Thymus (tissue), 11 donors: ENCODE measurements around the gene BTNL9. TPM values are rescaled to one million over a fixed set of nuclear protein-coding genes. Genes with fewer than 3 reads are reported as not detected.

Experiments
- DNase-seq, 9 donors: peaks; one replicate each; pipeline ENCODE4 v3.0.0-alpha.2; 2013; ENCODE audit warnings: low spot score in 9 of 9, low read depth in 6 of 9, missing footprints in 1 of 9
- H3K27ac ChIP-seq, 2 donors: one replicate each; pipeline ENCODE4 v1.5.1; 2013; ENCODE audit warnings: control low read depth in 1 of 2, low read depth in 1 of 2, low read length in 1 of 2, mild to moderate bottlenecking in 1 of 2, moderate library complexity in 1 of 2
- H3K27me3 ChIP-seq, 2 donors: one replicate each; pipeline ENCODE4 v1.5.1; 2013; ENCODE audit warnings: low read length in 1 of 2; ENCODE audit not compliant: control insufficient read depth in 2 of 2, insufficient read depth in 1 of 2
- H3K36me3 ChIP-seq, 2 donors: one replicate each; pipeline ENCODE4 v1.5.1; 2013; ENCODE audit warnings: low read length in 1 of 2, mild to moderate bottlenecking in 1 of 2, moderate library complexity in 1 of 2; ENCODE audit not compliant: control insufficient read depth in 2 of 2, insufficient read depth in 2 of 2
- H3K4me1 ChIP-seq, 2 donors: one replicate each; pipeline ENCODE4 v1.5.1; 2013; ENCODE audit warnings: low read length in 2 of 2; ENCODE audit not compliant: control insufficient read depth in 2 of 2, insufficient read depth in 2 of 2
- H3K4me3 ChIP-seq, 2 donors: one replicate each; pipeline ENCODE4 v1.5.1; 2013; ENCODE audit warnings: low read length in 2 of 2, control low read depth in 1 of 2, mild to moderate bottlenecking in 1 of 2
- H3K9me3 ChIP-seq, 2 donors: one replicate each; pipeline ENCODE4 v1.5.1; 2013; ENCODE audit warnings: low read length in 1 of 2, mild to moderate bottlenecking in 1 of 2; ENCODE audit not compliant: control insufficient read depth in 2 of 2, insufficient read depth in 1 of 2
- WGBS: extraction: QIAGEN DNeasy Blood & Tissue Kit; methylation state at CpG from one replicate; pipeline ENCODE4 v1.1.7; 2013; 5-methylcytosine and 5-hydroxymethylcytosine counted together
- polyA plus RNA-seq: library from polyadenylated mRNA; stranded (reverse); fragments of 200-250 nt; gene quantifications from one replicate; pipeline ENCODE4 v1.2.3, GENCODE V29; 2013
- total RNA-seq: library from RNA; stranded (reverse); fragments of 120-200 nt; gene quantifications from one replicate; pipeline ENCODE4 v1.2.4, GENCODE V29; 2013
- donor health status: healthy.

Gene BTNL9
- total and polyA plus RNA-seq, 2 donors: 6.3 to 45.2 TPM

DNA sequence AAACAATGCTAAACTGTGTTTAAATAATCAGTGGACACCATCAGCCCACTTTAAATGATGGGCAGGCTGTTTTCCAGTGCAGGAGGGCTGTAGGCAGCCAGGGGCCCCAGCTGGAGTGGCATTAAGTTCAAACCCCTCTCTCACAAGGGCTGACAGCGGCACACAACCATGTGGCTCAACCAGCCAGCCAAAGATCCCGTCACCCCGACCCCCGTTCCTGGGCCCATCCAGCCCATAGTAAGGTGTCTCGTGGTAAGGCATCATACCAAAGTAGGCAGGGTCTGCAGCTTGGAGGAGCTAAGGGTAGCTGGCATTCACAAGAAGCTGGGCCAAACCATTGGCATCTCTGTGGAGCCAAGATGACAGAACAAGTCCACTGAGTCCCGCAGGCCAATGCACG lies 24.9 kb downstream of the BTNL9 start:
- H3K27ac ChIP-seq: no peak overlapping the region
- no peaks in the 10 kb centered on the region for H3K4me1 ChIP-seq
- H3K9me3 ChIP-seq: peaks cover 0 to 7% of the 10 kb centered on the region in 2 donors
- no peaks in the 10 kb centered on the region for H3K36me3 ChIP-seq
- H3K27me3 ChIP-seq: peaks cover 8 to 33% of the 10 kb centered on the region in 2 donors
- no peak overlapping the region for H3K4me3 ChIP-seq
- DNase-seq: no peak
- 94% methylated on average over 7 of the region's 7 CpGs for WGBS

- H3K9me3 ChIP-seq: peaks cover 0 to 13% of the 10 kb centered on the region in 2 donors
- H3K27ac ChIP-seq: no peak overlapping the region
- no peak overlapping the region for H3K4me3 ChIP-seq
- peaks cover 3 to 19% of the 10 kb centered on the region in 2 donors for H3K27me3 ChIP-seq
- no peaks in the 10 kb centered on the region for H3K4me1 ChIP-seq
- WGBS: 44% methylated on average over 26 of the region's 26 CpGs
- H3K36me3 ChIP-seq: no peaks in the 10 kb centered on the region
- no peak for DNase-seq
These were observed 29.9 kb downstream of the BTNL9 start for GRCh38 chr5:181069767-181070491.

DNA sequence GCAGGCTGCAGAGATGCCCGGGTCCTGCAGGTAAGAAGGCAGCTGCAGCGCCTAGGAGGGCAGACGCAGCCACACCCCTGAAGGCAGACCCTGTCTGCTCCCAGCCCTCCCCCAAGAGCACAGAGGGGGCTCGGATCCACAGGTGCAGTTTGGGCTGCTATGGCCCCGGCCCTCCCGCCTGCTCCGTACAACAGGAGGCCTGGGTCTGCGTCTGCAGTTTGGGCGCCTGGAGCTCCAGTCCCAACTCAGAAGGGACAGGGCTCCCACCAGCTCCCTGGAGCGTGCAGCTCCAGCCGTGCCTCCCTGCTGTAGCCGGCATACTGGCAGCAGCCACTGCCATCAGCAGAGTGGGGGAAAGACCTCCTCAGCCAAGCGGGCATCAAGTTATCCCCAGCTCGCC lies 30.5 kb downstream of the BTNL9 start:
- 66% methylated on average over 14 of the region's 14 CpGs for WGBS
- no peak overlapping the region for H3K4me3 ChIP-seq
- no peaks in the 10 kb centered on the region for H3K4me1 ChIP-seq
- H3K27me3 ChIP-seq: peaks cover 3 to 16% of the 10 kb centered on the region in 2 donors
- peaks cover 0 to 13% of the 10 kb centered on the region in 2 donors for H3K9me3 ChIP-seq
- DNase-seq: no peak
- H3K27ac ChIP-seq: no peak overlapping the region
- H3K36me3 ChIP-seq: no peaks in the 10 kb centered on the region

DNA sequence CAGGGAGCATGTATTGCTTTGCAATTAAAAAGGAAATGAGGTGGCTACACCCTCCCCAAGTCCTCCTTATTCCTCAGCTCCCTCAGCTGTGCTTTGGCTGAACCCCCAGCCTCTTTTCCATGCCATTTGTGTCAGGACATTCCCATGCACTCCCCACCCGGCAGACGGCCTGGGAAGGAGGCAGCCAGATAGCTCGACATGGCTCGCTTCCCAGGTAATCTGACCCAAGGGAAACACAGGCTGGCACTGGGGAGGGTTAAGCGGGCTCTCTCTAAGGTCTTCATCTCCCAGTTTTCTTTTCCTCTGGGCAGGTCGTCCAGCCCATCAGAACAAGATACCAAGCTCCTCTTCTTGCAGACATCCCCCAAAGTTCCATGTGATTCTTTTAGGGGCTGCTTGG lies 31.2 kb downstream of the BTNL9 start:
- DNase-seq: no peak
- 76% methylated on average over 6 of the region's 6 CpGs for WGBS

GRCh38 chr5:181076920-181077319 lies 36.9 kb downstream of the BTNL9 start:
- Histone ChIP-seq H3K27me3 (peaks cover 0 to 8% of the 10 kb centered on the region in 2 donors), H3K27ac (no peak overlapping the region), H3K4me1 (no peaks in the 10 kb centered on the region), H3K4me3 (no peak overlapping the region), H3K9me3 (peaks cover 0 to 10% of the 10 kb centered on the region in 2 donors), H3K36me3 (no peaks in the 10 kb centered on the region)
- DNase-seq: no peak

More for the DNA sequence above, 31.2 kb downstream of the BTNL9 start:
- H3K36me3 ChIP-seq: no peaks in the 10 kb centered on the region
- no peaks in the 10 kb centered on the region for H3K4me1 ChIP-seq
- no peak overlapping the region for H3K27ac ChIP-seq
- H3K9me3 ChIP-seq: peaks cover 0 to 12% of the 10 kb centered on the region in 2 donors
- peaks cover 3 to 16% of the 10 kb centered on the region in 2 donors for H3K27me3 ChIP-seq
- H3K4me3 ChIP-seq: no peak overlapping the region

DNA sequence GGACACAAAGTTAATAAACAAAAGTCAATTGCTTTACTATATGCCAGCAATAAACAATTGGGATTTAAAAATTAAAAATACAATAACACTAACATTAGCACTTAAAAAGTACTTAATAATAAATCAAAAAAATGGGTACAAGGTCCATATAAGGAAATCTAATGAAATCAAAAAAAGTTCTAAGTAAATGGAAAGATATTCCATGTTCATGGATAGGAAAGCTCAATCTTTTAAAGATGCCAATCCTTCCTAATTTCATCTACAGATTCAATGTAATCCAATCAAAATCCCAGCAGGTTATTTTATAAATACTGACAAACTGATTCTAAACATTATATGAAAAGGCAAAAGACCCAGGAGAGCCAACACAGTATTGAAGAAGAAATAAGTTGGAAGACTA lies 41.9 kb downstream of the BTNL9 start:
- no peak overlapping the region for H3K4me3 ChIP-seq
- H3K9me3 ChIP-seq: no peaks in the 10 kb centered on the region
- no peaks in the 10 kb centered on the region for H3K36me3 ChIP-seq
- no peak overlapping the region for H3K27ac ChIP-seq
- H3K4me1 ChIP-seq: no peaks in the 10 kb centered on the region
- DNase-seq: no peak
- peaks cover 0 to 22% of the 10 kb centered on the region in 2 donors for H3K27me3 ChIP-seq

GRCh38 chr5:181084621-181085195 lies 44.6 kb downstream of the BTNL9 start:
- Histone ChIP-seq H3K4me3 (no peak overlapping the region), H3K36me3 (no peaks in the 10 kb centered on the region), H3K4me1 (no peaks in the 10 kb centered on the region), H3K27ac (no peak overlapping the region), H3K9me3 (no peaks in the 10 kb centered on the region), H3K27me3 (peaks cover 0 to 26% of the 10 kb centered on the region in 2 donors)
- 49% methylated on average over 18 of the region's 18 CpGs for WGBS
- DNase-seq: no peak

DNA sequence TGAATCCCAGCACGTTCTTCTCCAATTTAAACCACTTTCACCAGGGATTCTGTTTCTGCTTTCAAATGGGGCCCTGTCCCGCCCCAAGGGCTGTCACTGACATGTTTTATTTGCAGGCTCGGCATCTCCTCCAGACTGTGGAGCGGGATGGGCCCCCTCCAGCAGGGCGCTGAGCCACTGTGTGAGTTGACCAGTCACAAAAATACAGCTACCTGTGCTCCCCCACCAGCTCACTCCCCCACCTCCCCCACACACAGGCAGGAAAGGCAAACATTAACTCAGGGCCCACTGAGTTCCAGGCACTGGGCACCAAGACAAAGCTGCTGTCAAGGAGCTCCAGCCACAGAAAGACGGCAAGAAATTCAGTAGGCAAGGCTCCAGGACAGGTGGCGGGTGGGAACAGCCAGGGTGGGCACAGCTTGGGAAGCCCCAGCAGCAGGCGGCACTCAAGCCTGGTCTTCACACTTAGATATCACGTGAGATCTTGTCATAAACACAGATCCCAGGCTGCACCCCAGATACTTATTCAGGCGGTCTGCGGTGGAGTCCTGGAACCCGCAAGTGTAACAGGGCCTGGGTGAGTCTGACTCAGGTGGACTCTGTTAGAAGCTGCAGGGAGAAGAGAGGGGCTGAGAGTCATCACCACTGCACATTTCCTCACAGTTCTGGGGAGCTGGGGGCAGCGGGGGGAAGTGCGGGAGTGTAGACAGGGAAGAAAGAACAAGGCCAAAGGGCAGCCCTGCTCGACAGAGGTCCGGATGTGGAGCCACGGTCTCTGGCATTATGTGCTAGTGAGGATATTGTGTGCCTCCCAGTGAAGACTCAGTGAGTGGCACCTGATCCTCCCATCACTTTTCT lies 46.2 kb downstream of the BTNL9 start:
- Histone ChIP-seq H3K27me3 (peaks cover 0 to 22% of the 10 kb centered on the region in 2 donors), H3K4me3 (no peak overlapping the region), H3K4me1 (no peaks in the 10 kb centered on the region), H3K9me3 (no peaks in the 10 kb centered on the region), H3K36me3 (no peaks in the 10 kb centered on the region), H3K27ac (no peak overlapping the region)
- 82% methylated on average over 17 of the region's 17 CpGs for WGBS
- DNase-seq: no peak

DNA sequence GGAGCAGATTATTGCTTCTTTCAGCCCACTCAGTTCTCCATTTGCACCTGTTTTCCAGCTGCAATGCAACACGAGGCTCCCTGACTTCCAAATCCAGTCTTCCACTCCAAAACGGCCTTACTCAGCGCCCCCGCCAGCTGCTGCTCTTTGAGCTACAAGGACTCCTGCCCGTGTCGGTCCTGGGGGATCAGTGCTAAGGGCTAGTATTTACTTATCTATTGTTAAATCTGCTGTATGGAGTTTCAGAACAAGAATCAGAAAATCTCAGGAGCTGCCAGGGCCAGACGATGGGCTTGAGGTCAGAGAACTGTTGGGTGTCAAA lies 46.8 kb downstream of the BTNL9 start:
- Histone ChIP-seq H3K4me1 (no peaks in the 10 kb centered on the region), H3K9me3 (no peaks in the 10 kb centered on the region), H3K36me3 (no peaks in the 10 kb centered on the region), H3K27ac (no peak overlapping the region), H3K4me3 (no peak overlapping the region), H3K27me3 (peaks cover 0 to 22% of the 10 kb centered on the region in 2 donors)
- 79% methylated on average over 7 of the region's 7 CpGs for WGBS
- no peak for DNase-seq
